Heart left ventricle (tissue), 16 donors: ENCODE data around the gene SPECC1L. TPM values are rescaled to one million over a fixed set of nuclear protein-coding genes. Genes with fewer than 3 reads are reported as not detected.

Source experiments
- ATAC-seq, 4 donors: fragments of 200-7000 bp; cut with Tn5 transposase; one replicate each; pipeline ENCODE4 v1.9.1; 2020 to 2022; ENCODE audit warnings: moderate library complexity in 4 of 4, mild to moderate bottlenecking in 3 of 4, moderate number of reproducible peaks in 1 of 4
- DNase-seq, 5 donors: peaks; one replicate each; pipeline ENCODE4 v3.0.0-alpha.2; 2020
- H3K27ac ChIP-seq, 12 donors: fragments of 200-600 bp; sonication (generic) in 4 of 12; one replicate each; pipeline versions ENCODE4 v1.5.0 to v1.8.0; 2016 to 2022; ENCODE audit warnings: mild to moderate bottlenecking in 2 of 12
- H3K27me3 ChIP-seq, 9 donors: fragments of 200-600 bp; sonication (generic) in 2 of 9; one replicate each; pipeline versions ENCODE4 v1.5.1 to v1.8.0; 2016 to 2022; ENCODE audit warnings: mild to moderate bottlenecking in 3 of 9
- H3K36me3 ChIP-seq, 9 donors: fragments of 200-600 bp; sonication (generic) in 2 of 9; one replicate each; pipeline versions ENCODE4 v1.5.0 to v1.8.0; 2018 to 2022; ENCODE audit warnings: mild to moderate bottlenecking in 2 of 9
- H3K4me1 ChIP-seq, 12 donors: fragments of 200-600 bp; sonication (generic) in 4 of 12; one replicate each; pipeline versions ENCODE4 v1.5.0 to v1.8.0; 2016 to 2022; ENCODE audit warnings: mild to moderate bottlenecking in 3 of 12
- H3K4me3 ChIP-seq, 12 donors: fragments of 200-600 bp; sonication (generic) in 4 of 12; one replicate each; pipeline versions ENCODE4 v1.5.0 to v1.8.0; 2017 to 2022; ENCODE audit warnings: mild to moderate bottlenecking in 9 of 12, moderate library complexity in 4 of 12
- H3K9me3 ChIP-seq, 12 donors: fragments of 200-600 bp; sonication (generic) in 4 of 12; one replicate each; pipeline versions ENCODE4 v1.5.0 to v1.8.0; 2016 to 2022; ENCODE audit warnings: mild to moderate bottlenecking in 1 of 12
- CTCF ChIP-seq, 12 donors: fragments of 200-600 bp; sonication (generic) in 4 of 12; IDR thresholded peaks; one replicate each; pipeline versions ENCODE4 v1.5.0 to v1.8.0; 2018 to 2022; ENCODE audit warnings: antibody characterized with exemption in 12 of 12, mild to moderate bottlenecking in 5 of 12
- POLR2A ChIP-seq, 2 donors: fragments of 450-650 bp; IDR thresholded peaks; one replicate each; pipeline ENCODE4 v1.6.1; 2017; ENCODE audit warnings: antibody characterized with exemption in 2 of 2, mild to moderate bottlenecking in 2 of 2, moderate library complexity in 2 of 2
- WGBS, 4 donors: extraction: QIAGEN DNeasy Blood & Tissue Kit in 2 of 4; methylation state at CpG; one replicate each; pipeline versions ENCODE4 v1.1.5 to v1.1.7; 2013 to 2018; 5-methylcytosine and 5-hydroxymethylcytosine counted together
- intact Hi-C, 10 donors: fragments of 100-400 bp; cut with DNase I; formaldehyde crosslinking; loops; one replicate each; pipeline versions ENCODE4 v1.11.1 to v1.14.2; 2022
- polyA plus RNA-seq, 2 donors: library from polyadenylated mRNA; stranded (reverse); fragments of 200-250 nt; gene quantifications; one replicate each; pipeline ENCODE4 v1.2.3, GENCODE V29; 2013
- total RNA-seq, 9 donors: library from RNA; depleted of rRNA in 2 of 9; stranded (reverse); fragments of >200 nt in 2 of 9; fragmentation: NEBNext Ultra II Directional in 3 of 9; extraction: Animal tissue kit (Norgen Biotek cat#: 25700) in 3 of 9; gene quantifications; one replicate each; pipeline versions ENCODE4 v1.1.0 to v1.2.4, GENCODE V29; 2016 to 2023
- donor health status: ischemic (EF 13 %, LVEDD 7.1; RV severe dilation, severe dysfunction).
- donor health status: healthy with polysubstance abuse.
- donor health status: DM: no; HTN: yes; CAD: no.
- donor health status: DM: no; HTN: no; CAD: no.
- donor health status: ischemic (EF 25% LVEDD 6.9; RV normal size, moderate dysfunction).
- donor health status: ischemic (EF 25% LVEDD 5.7; RV mildly dilated, moderate dysfunction).
- donor health status: healthy.
- donor health status: DM: yes; HTN: yes; CAD: no.
- donor health status: ischemic (EF 35%, LVEDD 5.7; RV mildly dilated, moderate dysfunction).
- donor health status: nonischemic (EF 11% LVEDD 7.7; RV severe dilation, severe dysfunction).
- donor health status: DM: yes; HTN: yes; CAD: no.
- donor health status: PGD.
- donor health status: ischemic (EF 29% LVEDD 5.4; RV normal size, mild dysfunction).
- donor health status: nonischemic (EF 23%, LVEDD 6.1; RV moderate dilation, normal function).

SPECC1L gene
- total and polyA plus RNA-seq, 11 donors, result 9.8 to 65.3 (median 38.9) TPM

- intact Hi-C loops, result no loop called here
- Histone ChIP-seq H3K27me3 (no peaks in the 10 kb centered on the region), H3K36me3 (no peaks in the 10 kb centered on the region), H3K4me1 (peaks cover 7 to 48% (median 29%) of the 10 kb centered on the region in 12 donors), H3K27ac (peak overlapping the region in 7 of 12 donors; percentile 18 to 64 (median 40)), H3K9me3 (no peaks in the 10 kb centered on the region), H3K4me3 (no peak overlapping the region)
- ATAC-seq (no peak), DNase-seq (no peak)
- TF ChIP-seq CTCF (IDR thresholded peaks at IDR 0.05) (no peak), POLR2A (IDR thresholded peaks at IDR 0.05) (no peak)
- 67 to 76% (median 71%) methylated on average over 5 of the region's 5 CpGs for WGBS, 4 donors
Observed at GRCh38 chr22:24465566-24465965, 194.9 kb downstream of the SPECC1L start.

- no peaks in the 10 kb centered on the region for H3K36me3 ChIP-seq
Observed at GRCh38 chr22:24465975-24466374, 195.3 kb downstream of the SPECC1L start.

GRCh38 chr22:24466716-24467328, 196.2 kb downstream of the SPECC1L start:
- intact Hi-C loops, result no loop called here
- peak; percentile 50 to 66 (median 63) for ATAC-seq
- Histone ChIP-seq H3K4me3 (peak overlapping the region in 1 of 12 donors; percentile 16), H3K27ac (peak overlapping the region; percentile 4 to 64 (median 40)), H3K27me3 (no peaks in the 10 kb centered on the region), H3K4me1 (peaks cover 7 to 51% (median 34%) of the 10 kb centered on the region in 12 donors), H3K9me3 (no peaks in the 10 kb centered on the region), H3K36me3 (no peaks in the 10 kb centered on the region)
- TF ChIP-seq POLR2A (IDR thresholded peaks at IDR 0.05), result no peak
- peak in 3 of 5 donors; percentile 49 to 61 (median 59) for DNase-seq
- 23 to 30% (median 29%) methylated on average over 1 of the region's 1 CpG for WGBS, 4 donors

More at GRCh38 chr22:24465975-24466374, 195.3 kb downstream of the SPECC1L start:
- TF ChIP-seq CTCF (IDR thresholded peaks at IDR 0.05) (no peak), POLR2A (IDR thresholded peaks at IDR 0.05) (no peak)
- WGBS, 4 donors, result 92 to 100% (median 97%) methylated on average over 3 of the region's 3 CpGs
- no peaks in the 10 kb centered on the region for H3K9me3 ChIP-seq
- intact Hi-C loops, result no loop called here
- no peaks in the 10 kb centered on the region for H3K27me3 ChIP-seq
- H3K27ac ChIP-seq, result peak overlapping the region in 11 of 12 donors; percentile 18 to 64 (median 40)
- no peak for ATAC-seq
- peaks cover 7 to 46% (median 28%) of the 10 kb centered on the region in 12 donors for H3K4me1 ChIP-seq
- H3K4me3 ChIP-seq, result no peak overlapping the region
- DNase-seq, result no peak

- WGBS, 4 donors, result 60 to 69% (median 66%) methylated on average over 2 of the region's 2 CpGs
- DNase-seq (no peak), ATAC-seq (no peak)
- H3K4me1 ChIP-seq, result peaks cover 7 to 56% (median 36%) of the 10 kb centered on the region in 12 donors
- no peaks in the 10 kb centered on the region for H3K9me3 ChIP-seq
- peak overlapping the region in 1 of 12 donors; percentile 16 for H3K4me3 ChIP-seq
- intact Hi-C loops, result no loop called here
- TF ChIP-seq CTCF (IDR thresholded peaks at IDR 0.05) (no peak), POLR2A (IDR thresholded peaks at IDR 0.05) (no peak)
- H3K27ac ChIP-seq, result peak overlapping the region; percentile 4 to 64 (median 40)
- H3K27me3 ChIP-seq, result no peaks in the 10 kb centered on the region
- H3K36me3 ChIP-seq, result no peaks in the 10 kb centered on the region
Observed at GRCh38 chr22:24467340-24467739, 196.7 kb downstream of the SPECC1L start.

Other genes starting within 250 kb of the SPECC1L start
- 10 to 100 TPM in 1 of 9 donors, 1 to 10 TPM in 8; 1.5 to 12.6 (median 2.6) TPM for gene SUSD2, start 89.3 kb upstream of the SPECC1L start, total RNA-seq
- gene SUSD2, start 89.3 kb upstream of the SPECC1L start, polyA plus RNA-seq, result 1 to 10 TPM; 2.7 to 3.5 TPM
- 10 to 100 TPM in 7 of 9 donors, 1 to 10 TPM in 2; 6.1 to 71.5 (median 15.5) TPM for gene GGT5, start 25.7 kb upstream of the SPECC1L start, total RNA-seq
- gene GGT5, start 25.7 kb upstream of the SPECC1L start, polyA plus RNA-seq, result 10 to 100 TPM; 30.9 to 41.6 TPM
- 10 to 100 TPM in 1 of 9 donors, 1 to 10 TPM in 8; 1.5 to 12.1 (median 4.5) TPM for gene ADORA2A, start 156.8 kb downstream of the SPECC1L start, total RNA-seq
- 1 to 10 TPM; 3.9 to 5.5 TPM for gene ADORA2A, start 156.8 kb downstream of the SPECC1L start, polyA plus RNA-seq
- gene UPB1, start 224.5 kb downstream of the SPECC1L start, total RNA-seq, result 1 to 10 TPM in 3 of 9 donors, under 1 TPM in 6; 0.35 to 1.9 (median 0.80) TPM
- 1 to 10 TPM in 1 of 2 donors, under 1 TPM in 1; 0.24 to 1.8 TPM for gene UPB1, start 224.5 kb downstream of the SPECC1L start, polyA plus RNA-seq